Fibroblast of lung (primary cell): Measurements from ENCODE around the gene ZC3HAV1.
"Not testable (repeated sequence)": the region's sequence is repeated elsewhere in the genome, so short reads cannot be mapped to it uniquely, and the experiment has no call there.

Source experiments
- CTCF ChIP-seq, 2 donors: IDR thresholded peaks in 1 of 2; conservative IDR thresholded peaks in 1 of 2; 1 replicate in 1 of 2; 2 replicates in 1 of 2; pipeline ENCODE4 v1.5.1; 2011 to 2012; ENCODE audit warnings: low read length in 2 of 2, control low read depth in 1 of 2, inconsistent platforms in 1 of 2, low read depth in 1 of 2, mild to moderate bottlenecking in 1 of 2
- EZH2 ChIP-seq: IDR thresholded peaks from 2 replicates; pipeline ENCODE4 v1.5.1; 2012; ENCODE audit warnings: low read length, control low read depth, mild to moderate bottlenecking; ENCODE audit errors: missing control alignments

- TF ChIP-seq CTCF (conservative IDR thresholded peaks at IDR 0.05 in 1 of 2, IDR thresholded peaks at IDR 0.05 in 1 of 2; ENCODE audit: low read depth in 1 of 2, low read length in 2 of 2); EZH2: not testable (repeated sequence)
Observed at GRCh38 chr7:139129814-139130213, 20.3 kb upstream of the ZC3HAV1 start.
